Measurements from ENCODE around the gene TLL2.

TLL2 gene

GRCh38 chr10:96324447-96324846, 189.3 kb downstream of the TLL2 start:
- DNase-seq (ENCODE audit: low read depth in 2 of 2), result no peak

DNA sequence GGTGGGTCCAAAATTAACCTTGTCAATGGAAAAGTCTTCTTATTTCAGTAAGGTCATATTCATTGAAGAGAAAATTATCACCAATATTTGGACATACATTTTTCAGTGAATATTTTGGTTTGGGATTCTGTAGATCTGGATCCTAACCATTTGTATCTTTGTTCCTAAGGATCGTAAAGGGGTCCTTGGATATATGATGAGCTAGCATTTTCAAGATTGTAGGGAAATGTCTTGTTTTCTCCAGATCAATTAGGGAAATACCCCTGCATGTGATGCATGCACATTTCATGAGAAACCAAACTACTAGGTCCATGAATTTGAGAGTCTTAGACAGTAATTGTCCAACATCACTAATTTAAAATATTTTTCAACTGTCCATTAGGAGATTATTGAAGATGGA, 191.5 kb downstream of the TLL2 start:
- DNase-seq (ENCODE audit: low read depth in 2 of 2), result no peak

DNA sequence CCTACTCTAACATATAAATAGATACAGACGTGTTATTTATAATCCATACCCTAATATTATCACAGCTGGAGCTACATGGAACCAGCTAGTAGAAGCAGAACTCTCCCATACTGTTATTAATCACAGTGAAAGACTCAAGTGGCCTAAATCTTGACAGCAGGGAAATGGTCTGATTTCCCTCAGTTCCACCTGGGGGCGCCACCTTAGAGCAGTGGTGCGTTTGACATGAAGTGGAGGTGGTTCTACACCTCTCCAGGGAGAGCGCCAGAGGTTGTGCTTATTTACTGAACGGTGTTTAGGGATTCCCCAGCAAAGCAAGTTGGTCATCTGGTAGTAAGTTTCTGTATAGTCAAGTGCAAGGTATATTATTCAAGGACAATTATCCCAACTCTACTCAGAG, 191.9 kb downstream of the TLL2 start:
- no peak for DNase-seq (ENCODE audit: low read depth in 2 of 2)

DNA sequence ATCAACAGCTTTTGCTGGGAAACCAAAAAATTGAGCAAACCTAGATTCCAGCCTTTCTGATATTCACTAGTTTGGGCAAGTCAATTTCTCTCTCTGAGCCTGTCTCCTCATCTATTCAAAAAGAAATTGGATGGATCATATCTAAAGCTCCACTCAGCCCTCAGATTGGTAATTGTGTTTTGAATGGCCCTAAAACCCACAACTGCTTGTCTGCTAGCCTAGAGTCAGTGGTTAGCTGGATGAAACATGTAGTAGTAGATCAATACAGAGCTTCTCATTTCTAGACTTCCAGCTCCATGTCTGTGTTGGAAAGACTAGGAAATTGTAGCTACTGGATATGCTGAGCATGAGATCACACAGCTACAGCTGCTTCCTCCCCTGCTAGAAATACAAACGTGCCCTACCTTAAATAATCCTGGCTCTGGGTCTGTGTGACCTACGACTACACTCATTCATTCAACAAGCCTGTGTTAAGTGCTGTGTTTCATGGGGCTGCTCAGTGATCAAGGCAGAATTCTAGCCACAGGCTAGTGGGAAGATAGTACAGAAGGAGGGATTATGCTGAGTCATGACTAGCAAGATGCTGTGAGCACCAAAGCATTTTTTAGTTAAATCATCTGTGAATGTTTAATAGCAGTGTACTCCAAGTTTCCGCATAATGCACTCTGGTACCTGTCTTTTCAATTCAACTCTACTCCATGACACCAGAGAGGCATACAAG, 193.8 kb downstream of the TLL2 start:
- DNase-seq (ENCODE audit: low read depth in 2 of 2), result no peak

GRCh38 chr10:96317067-96317833, 196.5 kb downstream of the TLL2 start:
- DNase-seq (ENCODE audit: low read depth in 2 of 2), result no peak

All from stimulated activated CD4-positive, alpha-beta T cell treated with anti-CD3 and anti-CD28 coated beads, Interleukin-15, amount 100 ng/mL, for 48 hours (primary cell).